H9 (cell line): ENCODE measurements around the gene LAMB1. TPM values are rescaled to one million over a fixed set of nuclear protein-coding genes. Genes with fewer than 3 reads are reported as not detected.

Experiments used
- DNase-seq: peaks from one replicate; pipeline ENCODE4 v3.0.0-alpha.2; 2017
- H2AFZ ChIP-seq: one replicate; pipeline ENCODE4 v1.6.1; 2013; ENCODE audit warnings: mild to moderate bottlenecking, low read length, control low read depth, moderate library complexity
- H2AK5ac ChIP-seq: 2 replicates; pipeline ENCODE4 v1.6.1; 2013; ENCODE audit warnings: low read length, control low read depth, mixed read lengths; ENCODE audit not compliant: insufficient read length
- H2BK120ac ChIP-seq: one replicate; pipeline ENCODE4 v1.6.1; 2013; ENCODE audit warnings: low read depth, mild to moderate bottlenecking, low read length, control low read depth, inconsistent platforms; ENCODE audit not compliant: poor library complexity, severe bottlenecking
- H2BK12ac ChIP-seq: 2 replicates; pipeline ENCODE4 v1.6.1; 2013; ENCODE audit warnings: low read length, control low read depth, mixed read lengths, low read depth; ENCODE audit not compliant: insufficient read length
- H2BK15ac ChIP-seq: 2 replicates; pipeline ENCODE4 v1.6.1; 2013; ENCODE audit warnings: low read depth, low read length, control low read depth
- H2BK20ac ChIP-seq: one replicate; pipeline ENCODE4 v1.6.1; 2013; ENCODE audit warnings: low read depth, mild to moderate bottlenecking, low read length, control low read depth, inconsistent platforms; ENCODE audit not compliant: poor library complexity, severe bottlenecking
- H2BK5ac ChIP-seq: 2 replicates; pipeline ENCODE4 v1.6.1; 2013; ENCODE audit warnings: low read length, control low read depth, mixed read lengths; ENCODE audit not compliant: insufficient read length
- H3K14ac ChIP-seq: 2 replicates; pipeline ENCODE4 v1.6.1; 2013; ENCODE audit warnings: low read length, control low read depth; ENCODE audit not compliant: insufficient read depth
- H3K18ac ChIP-seq: 2 replicates; pipeline ENCODE4 v1.6.1; 2013; ENCODE audit warnings: low read depth, mild to moderate bottlenecking, mixed read lengths, low read length, control low read depth; ENCODE audit not compliant: insufficient read length
- H3K23ac ChIP-seq: 2 replicates; pipeline ENCODE4 v1.6.1; 2013; ENCODE audit warnings: low read length, control low read depth, mixed read lengths, low read depth; ENCODE audit not compliant: insufficient read length
- H3K23me2 ChIP-seq: 2 replicates; pipeline ENCODE4 v1.6.1; 2013; ENCODE audit warnings: low read depth, mild to moderate bottlenecking, mixed read lengths, low read length, control low read depth; ENCODE audit not compliant: insufficient read length, poor library complexity, severe bottlenecking
- H3K27ac ChIP-seq: 2 replicates; pipeline ENCODE4 v1.5.1; 2013; ENCODE audit warnings: low read length, control low read depth, mixed read lengths, low read depth; ENCODE audit not compliant: insufficient read length
- H3K27me3 ChIP-seq: 2 replicates; pipeline ENCODE4 v1.6.1; 2013; ENCODE audit warnings: low read length, control low read depth, inconsistent platforms; ENCODE audit not compliant: insufficient read depth
- H3K4ac ChIP-seq: 2 replicates; pipeline ENCODE4 v1.6.1; 2013; ENCODE audit warnings: low read depth, mild to moderate bottlenecking, control low read depth, inconsistent platforms, low read length, moderate library complexity
- H3K4me1 ChIP-seq: 2 replicates; pipeline ENCODE4 v1.6.1; 2013; ENCODE audit warnings: low read length, control low read depth, inconsistent platforms; ENCODE audit not compliant: insufficient read depth
- H3K4me2 ChIP-seq: 2 replicates; pipeline ENCODE4 v1.6.1; 2013; ENCODE audit warnings: low read length, control low read depth, mixed read lengths; ENCODE audit not compliant: insufficient read length, insufficient read depth
- H3K56ac ChIP-seq: 2 replicates; pipeline ENCODE4 v1.6.1; 2013; ENCODE audit warnings: low read depth, mild to moderate bottlenecking, mixed read lengths, low read length, control low read depth; ENCODE audit not compliant: insufficient read length
- H3K79me1 ChIP-seq: 2 replicates; pipeline ENCODE4 v1.6.1; 2013; ENCODE audit warnings: low read depth, mild to moderate bottlenecking, moderate library complexity, low read length, control low read depth, inconsistent platforms; ENCODE audit not compliant: insufficient read depth, poor library complexity, severe bottlenecking
- H3K79me2 ChIP-seq: 2 replicates; pipeline ENCODE4 v1.6.1; 2013; ENCODE audit warnings: low read length, control low read depth, inconsistent platforms; ENCODE audit not compliant: insufficient read depth
- H3K9ac ChIP-seq: 2 replicates; pipeline ENCODE4 v1.6.1; 2013; ENCODE audit warnings: low read length, control low read depth, mixed read lengths; ENCODE audit not compliant: insufficient read length; ENCODE audit errors: extremely low read depth
- H3K9me3 ChIP-seq: one replicate; pipeline ENCODE4 v1.6.1; 2013; ENCODE audit warnings: low read depth, low read length, inconsistent platforms; ENCODE audit not compliant: control insufficient read depth
- H3T11ph ChIP-seq: one replicate; pipeline ENCODE4 v1.6.1; 2013; ENCODE audit warnings: mild to moderate bottlenecking, low read length, control low read depth, inconsistent platforms
- H4K20me1 ChIP-seq: one replicate; pipeline ENCODE4 v1.6.1; 2013; ENCODE audit not compliant: control insufficient read depth, insufficient read length, insufficient read depth
- H4K5ac ChIP-seq: 2 replicates; pipeline ENCODE4 v1.6.1; 2013; ENCODE audit warnings: low read depth, mild to moderate bottlenecking, mixed read lengths, low read length, control low read depth; ENCODE audit not compliant: insufficient read length
- H4K8ac ChIP-seq: replicated peaks from 2 replicates; pipeline ENCODE4 v1.6.1; 2013; ENCODE audit warnings: low read length, control low read depth, mixed read lengths, low read depth; ENCODE audit not compliant: insufficient read length
- H4K91ac ChIP-seq: 2 replicates; pipeline ENCODE4 v1.6.1; 2013; ENCODE audit warnings: low read depth, mild to moderate bottlenecking, moderate library complexity, mixed read lengths, low read length, control low read depth; ENCODE audit not compliant: insufficient read length
- H3K27ac Mint-ChIP-seq, 3 experiments: 2 replicates in 2 of 3; 3 replicates in 1 of 3; pipeline ENCODE4 v1.8.0; 2020 to 2021; ENCODE audit warnings: mixed read lengths in 3 of 3, mild to moderate bottlenecking in 1 of 3, moderate library complexity in 1 of 3
- H3K27me3 Mint-ChIP-seq: 2 replicates; pipeline ENCODE4 v1.8.0; 2021; ENCODE audit warnings: low read depth, mild to moderate bottlenecking, moderate library complexity, mixed read lengths
- H3K36me3 Mint-ChIP-seq, 3 experiments: 2 replicates in 2 of 3; 3 replicates in 1 of 3; pipeline ENCODE4 v1.8.0; 2020 to 2021; ENCODE audit warnings: low read depth in 3 of 3, mixed read lengths in 3 of 3; ENCODE audit not compliant: insufficient read depth in 1 of 3
- H3K4me1 Mint-ChIP-seq, 2 experiments: 2 replicates each; pipeline ENCODE4 v1.8.0; 2020; ENCODE audit warnings: mixed read lengths in 2 of 2
- H3K4me3 Mint-ChIP-seq, 2 experiments: 2 replicates in 1 of 2; 3 replicates in 1 of 2; pipeline ENCODE4 v1.8.0; 2020 to 2021; ENCODE audit warnings: mild to moderate bottlenecking in 2 of 2, mixed read lengths in 2 of 2, moderate library complexity in 1 of 2
- H3K9me3 Mint-ChIP-seq, 2 experiments: 2 replicates in 1 of 2; 3 replicates in 1 of 2; pipeline ENCODE4 v1.8.0; 2020; ENCODE audit warnings: mild to moderate bottlenecking in 2 of 2, mixed read lengths in 2 of 2, moderate library complexity in 1 of 2
- WGBS: extraction: QIAGEN DNeasy Blood & Tissue Kit; methylation state at CpG from one replicate; pipeline ENCODE4 v1.1.7; 2013; ENCODE audit warnings: missing lambda C conversion rate, low lambda C conversion rate, mixed read lengths; ENCODE audit not compliant: insufficient read length; ENCODE audit errors: extremely low coverage; 5-methylcytosine and 5-hydroxymethylcytosine counted together
- total RNA-seq: library from RNA; stranded (reverse); gene quantifications from 2 replicates; pipeline ENCODE4 v1.2.1, GENCODE V29; 2021
- TF ChIP-seq, protein P1 (sequence below): fragments of 200-600 bp; sonication (generic); conservative IDR thresholded peaks from 3 replicates; pipeline ENCODE4 v1.8.0; 2021; ENCODE audit warnings: antibody characterized with exemption, mild to moderate bottlenecking

The LAMB1 gene
- total RNA-seq, 1 experiment from 2014 or later, result 75.8 TPM

DNA sequence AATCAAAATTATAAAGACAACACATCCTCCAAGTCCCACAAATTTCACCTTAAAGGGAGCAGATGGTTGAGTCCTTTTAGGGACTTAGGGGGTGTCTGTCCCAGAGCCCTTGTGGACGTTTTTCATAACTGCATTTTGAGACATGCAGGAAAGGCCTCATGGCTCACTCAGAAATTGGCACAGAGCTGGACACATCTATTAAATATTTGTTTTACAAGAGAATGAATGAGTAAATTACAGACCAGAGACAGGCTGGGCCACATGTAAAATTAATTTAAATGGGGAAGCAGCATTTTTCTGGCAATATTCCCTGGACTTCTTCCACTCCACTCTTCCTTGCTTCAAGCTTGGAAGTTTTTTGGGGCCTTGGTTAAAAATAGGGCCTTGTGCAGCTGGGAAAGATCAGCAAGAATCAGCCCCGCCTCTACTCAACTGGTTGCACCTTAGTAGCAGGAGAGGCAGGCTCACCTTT is 20.0 kb downstream of the LAMB1 start:
- no peak overlapping the region for H3K18ac ChIP-seq
- H3K27me3 ChIP-seq, result no peaks in the 10 kb centered on the region
- H3K4ac ChIP-seq, result no peak overlapping the region
- TF ChIP-seq, protein P1, sequence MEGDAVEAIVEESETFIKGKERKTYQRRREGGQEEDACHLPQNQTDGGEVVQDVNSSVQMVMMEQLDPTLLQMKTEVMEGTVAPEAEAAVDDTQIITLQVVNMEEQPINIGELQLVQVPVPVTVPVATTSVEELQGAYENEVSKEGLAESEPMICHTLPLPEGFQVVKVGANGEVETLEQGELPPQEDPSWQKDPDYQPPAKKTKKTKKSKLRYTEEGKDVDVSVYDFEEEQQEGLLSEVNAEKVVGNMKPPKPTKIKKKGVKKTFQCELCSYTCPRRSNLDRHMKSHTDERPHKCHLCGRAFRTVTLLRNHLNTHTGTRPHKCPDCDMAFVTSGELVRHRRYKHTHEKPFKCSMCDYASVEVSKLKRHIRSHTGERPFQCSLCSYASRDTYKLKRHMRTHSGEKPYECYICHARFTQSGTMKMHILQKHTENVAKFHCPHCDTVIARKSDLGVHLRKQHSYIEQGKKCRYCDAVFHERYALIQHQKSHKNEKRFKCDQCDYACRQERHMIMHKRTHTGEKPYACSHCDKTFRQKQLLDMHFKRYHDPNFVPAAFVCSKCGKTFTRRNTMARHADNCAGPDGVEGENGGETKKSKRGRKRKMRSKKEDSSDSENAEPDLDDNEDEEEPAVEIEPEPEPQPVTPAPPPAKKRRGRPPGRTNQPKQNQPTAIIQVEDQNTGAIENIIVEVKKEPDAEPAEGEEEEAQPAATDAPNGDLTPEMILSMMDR, result peak; percentile 28; the same call in 2 of the 3 replicates
- H3K56ac ChIP-seq, result no peak overlapping the region
- no peaks in the 10 kb centered on the region for H3K9me3 ChIP-seq
- H3K23me2 ChIP-seq, result no peaks in the 10 kb centered on the region
- H3K79me2 ChIP-seq, result no peaks in the 10 kb centered on the region
- H2BK5ac ChIP-seq, result no peak overlapping the region
- H4K20me1 ChIP-seq, result no peaks in the 10 kb centered on the region
- H2BK120ac ChIP-seq, result no peak overlapping the region
- H3K27me3 Mint-ChIP-seq, result no peaks in the 10 kb centered on the region
- H3K4me1 Mint-ChIP-seq, result peaks cover under 1 to 3% of the 10 kb centered on the region in 2 experiments; a peak in 3 of 4 replicates
- H2BK20ac ChIP-seq, result no peak overlapping the region
- H4K91ac ChIP-seq, result no peak overlapping the region
- H4K5ac ChIP-seq, result no peak overlapping the region
- H3K79me1 ChIP-seq, result no peaks in the 10 kb centered on the region
- H3T11ph ChIP-seq, result no peak overlapping the region
- peaks cover 2 to 58% (median 31%) of the 10 kb centered on the region in 3 experiments; a peak in 6 of 7 replicates for H3K36me3 Mint-ChIP-seq
- no peak for DNase-seq
- no peak overlapping the region for H2BK12ac ChIP-seq
- no peak overlapping the region for H2AK5ac ChIP-seq
- H3K9ac ChIP-seq, result no peak overlapping the region
- H3K9me3 Mint-ChIP-seq, result no peaks in the 10 kb centered on the region
- no CpG with 5 or more reads among the region's 2 CpGs for WGBS
- H3K4me3 Mint-ChIP-seq, result no peak overlapping the region
- H3K4me2 ChIP-seq, result no peak overlapping the region
- no peak overlapping the region for H4K8ac ChIP-seq
- no peak overlapping the region for H2AFZ ChIP-seq
- H3K14ac ChIP-seq, result no peak overlapping the region
- no peak overlapping the region for H3K23ac ChIP-seq
- no peak overlapping the region for H3K27ac Mint-ChIP-seq
- H3K4me1 ChIP-seq, result no peaks in the 10 kb centered on the region
- H3K27ac ChIP-seq, result no peak overlapping the region
- H2BK15ac ChIP-seq, result no peak overlapping the region
